ENCODE measurements around the gene GLT6D1.

DNA sequence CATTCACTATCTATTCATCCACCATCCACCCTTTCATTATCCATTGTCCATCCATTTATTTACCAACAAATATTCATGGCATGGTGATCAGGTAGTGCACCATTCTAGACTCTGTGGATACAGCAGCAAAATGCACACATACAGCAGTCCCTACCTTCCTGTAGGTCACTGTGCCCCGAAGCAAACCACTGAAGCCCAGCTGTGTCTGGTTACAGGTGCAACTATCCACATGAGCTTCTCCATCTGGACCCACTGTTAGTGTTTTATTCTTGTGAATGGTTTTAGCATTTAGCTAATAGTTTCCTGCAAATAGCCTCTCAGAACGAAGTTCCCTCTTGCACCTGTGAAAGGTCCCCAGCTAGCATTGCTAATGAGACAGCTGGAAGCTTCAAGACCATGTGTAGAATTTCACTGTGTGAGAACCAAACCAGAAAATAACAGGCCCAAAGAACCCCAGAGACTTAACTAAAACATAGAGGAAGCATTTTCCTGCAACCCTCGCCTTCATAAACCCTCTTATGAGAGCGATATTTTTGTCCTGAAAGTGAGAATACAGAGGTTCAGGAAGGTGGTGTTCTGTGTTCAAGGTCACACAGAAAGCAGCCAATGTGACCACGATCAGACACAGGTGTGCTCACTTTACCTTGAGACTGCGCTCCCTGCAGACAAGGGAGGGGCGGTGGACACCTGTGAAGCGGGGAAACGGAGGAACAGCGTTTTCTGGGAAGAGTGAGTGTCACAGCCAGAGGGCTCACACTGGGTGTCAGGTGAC lies 59.3 kb downstream of the GLT6D1 start:
- no peak for TF ChIP-seq POLR2AphosphoS5 (IDR thresholded peaks at IDR 0.05; ENCODE audit: low read depth, low read length)
- no peak for TF ChIP-seq CTCF (IDR thresholded peaks at IDR 0.05)
- TF ChIP-seq REST (IDR thresholded peaks at IDR 0.05; ENCODE audit: insufficient read depth in 1 of 2, low read depth in 2 of 2, low read length in 1 of 2) = no peak
- no peak for TF ChIP-seq TCF7L2 (IDR thresholded peaks at IDR 0.05; ENCODE audit: low read depth, low read length)
